DMS79 treated with DMSO at 0.1 percent for 48 hours (cell line): ENCODE results near the gene FGA.
"Not testable (repeated sequence)": the region's sequence is repeated elsewhere in the genome, so short reads cannot be mapped to it uniquely, and the experiment has no call there.

Source experiments
- DNase-seq: peaks from one replicate; lab custom pipeline; 2025; lab: John Stamatoyannopoulos, UW

The FGA gene

GRCh38 chr4:154606728-154607723 lies 16.5 kb upstream of the FGA start:
- DNase-seq: no peak

DNA sequence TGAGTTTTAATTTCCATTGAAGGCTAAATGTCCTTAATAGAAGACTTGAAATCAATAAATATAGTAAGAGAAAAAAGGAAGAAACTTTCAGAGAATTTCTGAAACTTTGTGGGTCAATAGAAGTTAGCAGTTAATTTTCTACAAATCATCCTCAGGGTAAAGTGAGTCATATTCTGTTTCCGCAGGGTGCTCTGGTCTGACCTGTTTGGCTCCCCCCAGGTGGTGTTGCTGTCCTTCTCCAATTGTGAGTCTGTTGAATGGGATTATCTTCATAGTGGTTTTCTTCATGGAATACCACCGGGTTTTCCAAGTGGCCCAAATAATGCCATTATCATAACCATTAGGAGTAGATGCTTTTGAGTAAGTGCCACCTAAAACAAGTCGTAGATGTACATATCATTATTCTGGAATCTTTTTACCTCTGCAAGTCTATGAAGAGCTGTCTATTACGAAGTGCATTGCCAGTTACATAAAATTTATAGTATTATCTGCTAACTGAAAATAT lies 14.2 kb upstream of the FGA start:
- no peak for DNase-seq

DNA sequence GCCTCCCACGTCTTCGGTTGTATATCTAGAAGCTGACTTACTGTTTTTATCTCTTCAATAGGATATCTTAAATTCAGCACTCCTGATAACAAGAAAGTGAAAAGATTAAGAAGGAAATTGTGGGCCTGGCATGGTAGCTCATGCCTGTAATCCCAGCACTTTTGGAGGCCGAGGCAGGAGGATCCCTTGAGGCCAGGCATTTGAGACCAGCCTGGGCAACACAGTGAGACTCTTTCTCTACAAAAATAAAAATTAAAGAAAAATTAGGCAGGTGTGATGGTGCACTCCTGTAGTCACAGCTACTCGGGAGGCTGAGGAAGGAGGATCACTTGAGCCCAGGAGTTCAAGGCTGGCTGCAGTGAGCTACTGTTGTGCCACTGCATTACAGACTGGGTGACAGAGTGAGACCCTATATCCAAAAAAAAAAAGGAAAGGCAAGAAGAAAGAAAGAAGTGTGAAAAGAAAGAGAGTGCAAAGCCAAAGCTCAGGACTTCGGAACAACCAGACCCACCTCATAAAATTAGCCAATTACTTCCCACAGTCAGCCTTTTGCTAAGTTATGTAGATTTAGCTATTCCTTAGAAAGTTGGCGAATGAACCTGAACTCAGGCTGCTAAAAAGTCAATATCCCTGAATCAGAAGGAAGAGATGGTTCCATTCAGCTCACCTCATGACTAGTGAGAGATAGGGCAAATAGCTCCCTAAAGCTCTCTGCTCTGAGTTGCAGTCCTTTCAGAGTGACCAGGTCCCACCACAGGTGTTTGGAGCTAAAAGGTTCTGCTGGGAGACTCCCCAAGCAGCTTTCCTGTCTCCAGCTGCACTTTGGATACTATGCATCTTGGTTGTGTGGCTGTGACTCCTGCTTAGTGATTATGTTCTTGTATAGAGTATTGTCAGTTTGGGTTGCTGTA lies 12.7 kb upstream of the FGA start:
- no peak for DNase-seq

DNA sequence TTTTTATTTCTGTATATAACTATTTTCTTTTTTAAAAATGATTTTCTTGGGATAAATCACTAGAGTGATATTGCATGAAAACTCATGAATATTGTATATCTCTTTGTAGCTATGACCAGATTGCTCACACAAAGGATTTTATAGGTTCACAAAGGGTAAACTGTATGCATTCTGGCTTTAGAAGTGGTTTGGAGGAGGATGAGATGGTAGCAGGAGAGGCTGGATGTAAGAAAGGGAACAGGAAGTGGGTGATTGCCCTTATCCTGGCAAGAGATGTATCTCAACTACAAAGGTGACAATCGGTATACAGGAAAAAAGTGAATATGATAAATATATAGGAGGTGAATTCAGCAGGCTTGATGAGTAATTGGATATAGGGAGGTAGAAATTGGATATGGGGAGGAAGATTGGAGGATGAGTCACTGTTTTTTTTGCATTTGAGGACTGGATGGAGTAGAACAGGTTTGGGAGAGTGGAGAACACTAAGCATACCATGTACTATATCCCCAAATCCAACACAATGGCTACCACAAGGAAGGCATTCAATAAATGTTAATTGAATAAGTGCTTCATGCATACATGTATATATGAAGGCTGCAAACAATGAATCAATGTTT lies 12.0 kb upstream of the FGA start:
- no peak for DNase-seq

DNA sequence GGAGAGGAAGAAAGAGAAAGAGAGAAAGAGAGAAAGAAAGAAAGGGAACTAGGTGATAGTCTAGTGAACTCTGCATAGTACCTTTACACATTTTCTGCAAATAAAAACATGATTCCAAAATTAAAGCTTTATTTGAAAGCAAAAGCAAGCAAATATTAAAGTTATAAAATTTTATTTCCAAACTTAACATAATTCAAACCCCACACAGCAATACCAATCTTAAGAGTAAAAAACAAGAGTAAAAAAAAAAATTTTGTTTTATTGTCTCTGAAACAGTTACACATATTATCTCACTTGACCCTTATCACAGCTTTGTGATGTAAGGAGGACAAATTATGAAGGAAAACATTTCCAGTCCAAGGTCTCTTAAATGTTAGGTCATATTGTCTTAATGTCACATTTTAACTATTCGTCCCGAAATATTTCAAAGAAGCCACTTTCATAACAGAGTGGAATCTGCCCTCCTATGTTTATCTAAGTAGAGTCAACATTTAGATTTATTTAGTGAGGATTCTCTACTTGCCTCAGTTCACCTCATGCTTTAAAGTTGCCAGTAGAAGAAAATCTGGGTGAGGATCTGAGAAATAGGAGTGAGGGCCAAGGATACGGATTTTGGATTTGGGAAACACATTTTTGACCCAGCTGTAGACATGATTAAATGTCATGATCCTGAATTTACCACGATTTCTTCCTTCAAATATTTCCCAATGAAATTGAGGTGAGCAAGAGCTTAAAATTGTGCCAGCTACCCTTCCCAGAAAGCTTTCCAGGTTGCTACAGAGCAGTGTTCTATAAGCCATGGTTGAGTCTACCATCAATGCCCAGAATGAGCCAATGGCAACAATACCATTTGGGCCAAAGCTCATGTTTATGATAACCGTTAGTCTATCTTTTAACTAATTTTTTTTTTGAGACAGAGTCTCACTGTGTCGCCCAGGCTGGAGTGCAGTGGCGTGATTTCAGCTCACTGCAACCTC lies 7.5 kb upstream of the FGA start:
- DNase-seq: no peak

GRCh38 chr4:154597281-154597680 lies 6.7 kb upstream of the FGA start:
- not testable (repeated sequence) for DNase-seq

- no peak for DNase-seq
These were observed 5.3 kb upstream of the FGA start for GRCh38 chr4:154595807-154596206.

DNA sequence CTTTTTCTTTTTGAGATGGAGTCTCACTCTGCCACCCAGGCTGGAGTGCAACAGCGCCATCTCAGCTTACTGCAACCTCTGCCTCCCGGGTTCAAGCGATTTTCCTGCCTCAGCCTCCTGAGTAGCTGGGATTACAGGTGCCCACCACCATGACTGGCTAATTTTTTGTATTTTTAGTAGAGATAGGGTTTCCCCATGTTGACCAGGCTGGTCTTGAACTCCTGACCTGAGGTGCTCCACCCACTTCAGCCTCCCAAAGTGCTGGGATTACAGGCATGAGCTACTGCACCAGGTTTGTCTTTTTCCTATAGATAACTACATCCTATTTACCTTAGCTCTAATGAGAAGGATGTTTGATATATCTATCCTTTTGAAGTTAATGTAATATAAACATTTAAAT lies 3.8 kb upstream of the FGA start:
- DNase-seq: not testable (repeated sequence)

DNA sequence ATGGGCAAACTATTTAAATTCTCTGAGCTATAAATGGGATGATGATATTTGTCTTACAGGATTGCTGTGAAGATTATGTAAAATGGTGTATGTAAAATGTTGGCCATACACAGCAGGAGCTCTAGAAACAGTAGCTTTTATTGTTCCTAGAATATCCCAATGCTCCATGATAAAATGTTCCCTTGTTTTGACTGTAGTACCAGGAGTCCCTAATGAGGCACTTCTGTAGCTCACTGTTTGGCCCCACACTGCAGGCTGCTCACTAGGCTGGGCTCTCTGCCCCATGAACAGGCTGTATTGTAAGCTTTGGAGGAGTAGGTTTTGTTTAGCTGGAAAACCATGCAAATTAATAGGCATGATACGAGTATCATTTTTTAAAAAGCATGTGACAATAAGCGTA lies 3.3 kb upstream of the FGA start:
- no peak for DNase-seq

GRCh38 chr4:154591890-154592289 lies 1.3 kb upstream of the FGA start:
- DNase-seq: no peak

DNA sequence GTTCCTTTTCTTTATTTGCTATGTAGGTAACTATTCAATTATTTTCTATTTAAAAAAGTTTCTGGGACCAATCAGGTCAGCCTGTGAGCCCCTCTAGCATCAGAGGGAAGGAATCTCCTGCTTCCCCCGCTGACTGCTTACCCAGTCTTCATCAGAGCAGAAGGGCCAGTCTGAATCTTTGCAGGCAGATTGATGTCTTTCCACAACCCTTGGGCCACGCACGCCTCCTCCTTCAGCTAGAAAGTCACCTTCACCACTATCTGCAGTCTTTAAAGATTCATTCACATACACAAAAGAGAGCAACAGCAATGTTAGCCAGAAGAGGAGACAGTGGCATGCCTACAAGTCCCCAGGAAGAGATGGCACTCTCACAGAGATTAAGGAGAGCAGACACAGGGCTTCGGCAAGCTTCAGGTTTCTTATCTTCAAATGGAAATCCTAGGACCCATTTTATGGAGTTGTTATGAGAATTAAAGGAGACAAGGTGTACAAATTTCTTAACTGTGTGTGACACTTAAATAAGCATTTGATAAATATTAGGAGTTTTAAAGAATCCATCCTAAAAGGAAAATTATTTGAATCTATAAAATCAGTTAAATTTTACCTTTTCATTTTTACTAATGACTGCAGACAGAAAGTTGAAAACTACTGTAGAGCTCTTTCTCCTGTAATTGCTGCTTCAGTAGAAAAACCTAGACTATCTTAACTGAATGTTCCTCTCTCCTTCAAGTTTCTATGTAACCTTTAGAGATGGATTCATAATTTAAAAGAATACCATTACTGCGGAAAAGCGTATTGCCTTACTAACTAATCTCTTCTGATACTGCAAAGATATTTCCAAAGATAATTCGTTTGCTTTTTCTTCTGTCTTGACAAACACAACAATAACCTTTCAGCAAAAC lies 995 bp downstream of the FGA start:
- no peak for DNase-seq

DNA sequence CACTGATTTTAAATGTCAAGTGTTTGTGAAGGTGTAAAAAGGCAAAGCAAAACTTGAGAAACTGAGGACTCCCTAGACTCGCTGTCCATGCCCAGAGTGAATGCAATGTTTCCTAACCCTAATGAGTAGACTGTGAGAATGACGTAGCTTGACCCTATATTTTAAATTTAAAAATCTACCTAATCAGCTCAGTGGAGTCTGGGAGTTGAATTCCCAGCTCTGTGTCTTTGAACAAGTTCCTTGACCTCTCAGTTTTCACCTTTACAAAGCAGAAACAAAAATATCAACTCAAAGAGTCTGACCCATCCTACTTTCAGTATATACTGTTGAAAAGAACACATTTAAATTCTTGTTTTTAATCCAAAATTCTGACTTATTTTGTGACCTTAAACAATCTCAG lies 2.3 kb downstream of the FGA start:
- no peak for DNase-seq

- no peak for DNase-seq
These were observed 4.1 kb downstream of the FGA start for GRCh38 chr4:154586296-154587033.

DNA sequence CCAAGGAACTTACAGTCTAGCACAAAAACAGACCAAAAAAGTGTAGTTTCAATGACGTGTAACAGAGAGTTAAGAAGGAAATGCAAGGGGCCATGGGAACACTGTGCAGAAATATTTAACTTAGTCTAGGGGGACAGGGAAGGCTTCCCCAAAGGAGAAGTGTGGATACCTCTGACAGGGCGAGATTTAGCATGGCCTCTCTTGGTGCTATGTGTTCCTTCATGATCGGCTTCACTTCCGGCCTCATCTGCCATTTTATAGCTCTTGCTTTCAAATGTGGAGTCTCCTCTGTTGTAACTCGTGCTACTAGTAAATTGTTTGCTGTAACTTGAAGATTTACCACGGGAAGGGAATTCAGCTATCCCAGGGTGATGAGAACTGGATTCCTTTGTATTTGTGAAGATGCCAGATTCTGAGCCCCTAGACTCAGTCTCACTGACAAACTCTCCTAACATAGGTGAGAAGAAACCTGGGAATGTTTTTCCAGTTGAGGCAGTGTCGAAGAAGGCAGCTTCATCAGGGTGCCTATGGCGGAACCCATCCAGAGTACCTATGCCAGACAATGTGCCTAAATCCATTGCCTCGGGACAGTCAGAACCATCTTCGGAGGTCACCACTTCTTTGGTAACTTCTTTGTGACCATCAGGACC lies 5.0 kb downstream of the FGA start:
- DNase-seq: no peak

GRCh38 chr4:154584259-154584658 lies 6.3 kb downstream of the FGA start:
- DNase-seq: no peak

DNA sequence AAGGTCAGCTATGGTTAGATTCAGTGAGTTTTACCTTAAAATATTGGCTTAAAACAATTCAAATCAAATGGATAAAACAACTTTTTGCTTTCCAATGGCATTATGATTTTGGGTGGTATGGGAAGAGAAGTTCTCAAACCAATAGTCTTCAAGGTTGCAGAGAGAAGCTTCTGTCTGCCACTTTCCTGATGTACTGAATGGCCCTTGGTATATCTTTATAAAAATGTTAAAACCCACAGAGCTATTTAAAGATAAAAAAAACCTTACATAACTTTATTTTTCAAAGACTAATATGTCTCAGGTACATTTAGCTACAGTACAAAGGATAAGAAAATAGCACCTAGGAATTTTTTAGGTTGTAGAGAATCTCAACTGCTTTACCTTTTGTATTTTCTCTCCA lies 6.9 kb downstream of the FGA start:
- no peak for DNase-seq

DNA sequence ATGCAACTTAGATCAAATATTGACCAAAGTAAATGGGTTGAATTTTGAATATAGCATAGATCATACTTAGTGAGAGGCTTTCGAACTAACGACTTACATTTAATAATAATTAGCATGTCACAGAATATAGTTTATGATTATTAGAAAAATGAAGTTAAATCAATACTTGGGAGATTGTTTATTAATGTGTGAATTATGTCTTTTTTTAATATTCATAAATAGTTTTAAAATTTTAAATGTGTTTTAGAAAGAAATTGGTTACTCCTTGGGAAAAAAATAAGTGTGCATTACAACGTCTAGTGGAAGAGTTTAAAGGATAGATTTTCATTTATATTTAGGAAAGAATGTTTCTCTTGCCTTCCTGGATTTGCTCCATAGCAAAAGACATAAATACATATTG lies 7.3 kb downstream of the FGA start:
- DNase-seq: no peak

DNA sequence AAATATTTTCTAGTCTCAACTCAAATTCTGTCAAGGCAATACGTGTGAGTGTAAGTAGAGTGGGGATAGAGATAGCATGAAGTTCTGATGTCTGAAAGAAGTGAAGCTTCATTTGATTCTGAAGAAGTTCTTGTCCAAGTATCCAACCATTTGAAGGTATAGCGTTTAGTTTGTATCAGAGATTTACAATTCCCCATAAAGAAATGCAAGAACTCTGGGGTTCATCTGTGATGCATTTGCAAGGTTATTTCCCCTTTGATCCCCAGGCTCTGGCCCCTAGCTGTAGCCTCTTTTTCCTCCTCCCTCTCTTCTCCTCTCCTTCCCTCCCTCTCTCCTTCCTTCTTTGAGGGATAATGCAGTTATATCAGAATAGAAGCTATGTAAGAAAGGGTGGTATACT lies 7.8 kb downstream of the FGA start:
- no peak for DNase-seq

DNA sequence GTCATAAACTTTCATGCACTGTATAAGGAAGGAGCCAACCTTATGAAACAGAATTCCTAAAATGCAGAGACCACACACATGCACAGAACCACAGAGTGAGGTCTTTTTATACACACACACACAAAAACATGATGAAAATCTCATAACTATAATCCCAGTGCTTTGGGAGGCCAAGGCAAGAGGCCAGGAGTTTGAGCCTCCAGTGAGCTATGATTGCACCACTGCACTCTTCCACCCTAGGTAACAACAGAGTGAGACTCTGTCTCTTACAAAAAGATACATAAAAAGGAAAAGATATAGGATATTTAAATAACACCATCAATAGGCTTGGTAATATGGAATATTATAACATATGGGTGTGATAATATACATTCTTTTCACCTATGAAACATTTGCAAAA lies 10.6 kb downstream of the FGA start:
- no peak for DNase-seq
